Progenitor cell of endocrine pancreas (in vitro differentiated cells): ENCODE results near the gene CEP83. TPM values are rescaled to one million over a fixed set of nuclear protein-coding genes. Genes with fewer than 3 reads are reported as not detected.

ENCODE experiments used
- DNase-seq: peaks from one replicate; pipeline ENCODE4 v3.0.0; 2021; ENCODE audit warnings: low spot score; ENCODE audit not compliant: unreplicated experiment
- H3K27ac Mint-ChIP-seq: 2 replicates; pipeline ENCODE4 v1.8.0; 2021; ENCODE audit warnings: mild to moderate bottlenecking, moderate library complexity, mixed read lengths
- H3K27me3 Mint-ChIP-seq: 2 replicates; pipeline ENCODE4 v1.8.0; 2021; ENCODE audit warnings: mixed read lengths
- H3K36me3 Mint-ChIP-seq: 2 replicates; pipeline ENCODE4 v1.8.0; 2022; ENCODE audit warnings: mixed read lengths; ENCODE audit not compliant: insufficient read depth
- H3K4me1 Mint-ChIP-seq: 2 replicates; pipeline ENCODE4 v1.8.0; 2021; ENCODE audit warnings: low read depth, mixed read lengths
- H3K4me3 Mint-ChIP-seq: 2 replicates; pipeline ENCODE4 v1.8.0; 2021; ENCODE audit warnings: low read depth, mild to moderate bottlenecking, moderate library complexity, mixed read lengths
- H3K9me3 Mint-ChIP-seq: 2 replicates; pipeline ENCODE4 v1.8.0; 2021; ENCODE audit warnings: low read depth, mixed read lengths
- CTCF ChIP-seq: fragments of 200-600 bp; sonication (generic); IDR thresholded peaks from one replicate; pipeline ENCODE4 v1.5.0; 2021; ENCODE audit warnings: antibody characterized with exemption, mild to moderate bottlenecking; ENCODE audit not compliant: unreplicated experiment
- total RNA-seq: library from RNA; stranded (reverse); gene quantifications from 2 replicates; pipeline ENCODE4 v1.2.1, GENCODE V29; 2021

CEP83 gene
- total RNA-seq, 1 donor from 2014 or later: 38.6 TPM

- DNase-seq: no peak
- H3K4me3 Mint-ChIP-seq: no peak overlapping the region
- H3K27me3 Mint-ChIP-seq: no peaks in the 10 kb centered on the region
- no peak overlapping the region for H3K27ac Mint-ChIP-seq
- H3K9me3 Mint-ChIP-seq: no peaks in the 10 kb centered on the region
- H3K36me3 Mint-ChIP-seq: peaks cover 13% of the 10 kb centered on the region
- peaks cover 21% of the 10 kb centered on the region for H3K4me1 Mint-ChIP-seq
- TF ChIP-seq CTCF: no peak
These were observed 199.7 kb downstream of the CEP83 start for GRCh38 chr12:94260017-94260416.

- H3K27me3 Mint-ChIP-seq: no peaks in the 10 kb centered on the region
- peaks cover 22% of the 10 kb centered on the region for H3K4me1 Mint-ChIP-seq
- peaks cover 9% of the 10 kb centered on the region for H3K36me3 Mint-ChIP-seq
- no peaks in the 10 kb centered on the region for H3K9me3 Mint-ChIP-seq
- no peak for TF ChIP-seq CTCF
- no peak overlapping the region for H3K4me3 Mint-ChIP-seq
- no peak for DNase-seq
- no peak overlapping the region for H3K27ac Mint-ChIP-seq
These were observed 201.1 kb downstream of the CEP83 start for GRCh38 chr12:94258593-94258992.

Other genes starting within 250 kb of the CEP83 start
- gene TMCC3, start 190.7 kb upstream of the CEP83 start, total RNA-seq: 15.9 and 18.7 TPM in 2 replicates